GM23338 (cell line): ENCODE measurements around the gene FAM185A. TPM values are rescaled to one million over a fixed set of nuclear protein-coding genes. Genes with fewer than 3 reads are reported as not detected.

Experiments used
- ATAC-seq: fragments of 200-7000 bp; cut with Tn5 transposase; 3 replicates; pipeline ENCODE4 v1.9.1; 2020
- DNase-seq: peaks from one replicate; pipeline ENCODE4 v3.0.0-alpha.2; 2015; ENCODE audit warnings: low spot score
- H2AFZ ChIP-seq: fragments of 200-600 bp; sonication (generic); 2 replicates; pipeline ENCODE4 v1.8.0; 2016; ENCODE audit warnings: antibody characterized with exemption, mild to moderate bottlenecking, moderate library complexity
- H3F3A ChIP-seq: fragments of 200-600 bp; sonication (generic); replicated peaks from 2 replicates; pipeline ENCODE4 v1.8.0; 2017; ENCODE audit warnings: antibody characterized with exemption, mixed run types, low read depth
- H3K27ac ChIP-seq: fragments of 200-600 bp; sonication (generic); 2 replicates; pipeline ENCODE4 v1.6.1; 2016; ENCODE audit warnings: low read depth
- H3K27me3 ChIP-seq: fragments of 200-600 bp; sonication (generic); 2 replicates; pipeline ENCODE4 v1.8.0; 2016; ENCODE audit warnings: mild to moderate bottlenecking, mixed run types, moderate library complexity; ENCODE audit not compliant: insufficient read depth
- H3K36me3 ChIP-seq: fragments of 200-600 bp; sonication (generic); 2 replicates; pipeline ENCODE4 v1.8.0; 2016; ENCODE audit warnings: mild to moderate bottlenecking; ENCODE audit not compliant: insufficient read depth
- H3K4me1 ChIP-seq: fragments of 200-600 bp; sonication (generic); 2 replicates; pipeline ENCODE4 v1.8.0; 2016; ENCODE audit warnings: mild to moderate bottlenecking, moderate library complexity; ENCODE audit not compliant: insufficient read depth
- H3K4me2 ChIP-seq: fragments of 200-600 bp; sonication (generic); 2 replicates; pipeline ENCODE4 v1.7.1; 2017; ENCODE audit warnings: mixed run types
- H3K4me3 ChIP-seq: fragments of 200-600 bp; sonication (generic); 2 replicates; pipeline ENCODE4 v1.6.1; 2016; ENCODE audit warnings: mixed run types
- H3K79me2 ChIP-seq: fragments of 200-600 bp; sonication (generic); replicated peaks from 2 replicates; pipeline ENCODE4 v1.8.0; 2017; ENCODE audit warnings: mild to moderate bottlenecking; ENCODE audit not compliant: insufficient read depth
- H3K9me2 ChIP-seq: fragments of 200-600 bp; sonication (generic); 2 replicates; pipeline ENCODE4 v1.8.0; 2017; ENCODE audit not compliant: insufficient read depth
- H4K20me1 ChIP-seq: fragments of 200-600 bp; sonication (generic); replicated peaks from 2 replicates; pipeline ENCODE4 v1.8.0; 2017; ENCODE audit warnings: mild to moderate bottlenecking; ENCODE audit not compliant: insufficient read depth
- H3K27ac Mint-ChIP-seq: 2 replicates; pipeline ENCODE4 v1.8.0; 2020; ENCODE audit warnings: inconsistent platforms, mild to moderate bottlenecking, moderate library complexity, mixed read lengths
- H3K27me3 Mint-ChIP-seq: 3 replicates; pipeline ENCODE4 v1.8.0; 2022; ENCODE audit warnings: low read depth, mild to moderate bottlenecking, moderate library complexity, mixed read lengths, inconsistent platforms; ENCODE audit not compliant: insufficient read depth, poor library complexity
- H3K36me3 Mint-ChIP-seq: 3 replicates; pipeline ENCODE4 v1.8.0; 2021; ENCODE audit warnings: low read depth, mild to moderate bottlenecking, inconsistent platforms, moderate library complexity, mixed read lengths
- H3K4me1 Mint-ChIP-seq: 3 replicates; pipeline ENCODE4 v1.8.0; 2020; ENCODE audit warnings: mild to moderate bottlenecking, inconsistent platforms, mixed read lengths
- H3K4me3 Mint-ChIP-seq: 3 replicates; pipeline ENCODE4 v1.8.0; 2021; ENCODE audit warnings: moderate library complexity, mild to moderate bottlenecking, inconsistent platforms, mixed read lengths
- H3K9me3 Mint-ChIP-seq: 3 replicates; pipeline ENCODE4 v1.8.0; 2020; ENCODE audit warnings: moderate library complexity, mild to moderate bottlenecking, inconsistent platforms, mixed read lengths
- ETS1 ChIP-seq: IDR thresholded peaks from 2 replicates; pipeline ENCODE4 v1.6.1; 2016; ENCODE audit warnings: antibody characterized with exemption
- EZH2phosphoT487 ChIP-seq: fragments of 200-600 bp; sonication (generic); IDR thresholded peaks from one replicate; pipeline ENCODE4 v1.8.1; 2018; ENCODE audit warnings: antibody characterized with exemption; ENCODE audit not compliant: unreplicated experiment
- REST ChIP-seq: IDR thresholded peaks from one replicate; pipeline ENCODE4 v1.6.1; 2018; ENCODE audit warnings: antibody characterized with exemption; ENCODE audit not compliant: unreplicated experiment
- STAT1 ChIP-seq: IDR thresholded peaks from one replicate; pipeline ENCODE4 v1.6.1; 2016; ENCODE audit warnings: antibody characterized with exemption; ENCODE audit not compliant: unreplicated experiment
- polyA plus RNA-seq: library from polyadenylated mRNA; unstranded; fragments of >200 nt; fragmentation: Nextera tagmentation; extraction: Ambion mirVana; gene quantifications from 2 replicates; pipeline ENCODE4 v1.2.1, GENCODE V29; 2016
- total RNA-seq: library from RNA; depleted of rRNA; stranded (reverse); fragments of >200 nt; shearing (Covaris generic); gene quantifications from 2 replicates; pipeline ENCODE4 v1.2.3, GENCODE V29; 2014
- TF ChIP-seq, protein P1 (sequence below): fragments of 250-450 bp; sonication (Bioruptor Pico); IDR thresholded peaks from 2 replicates; pipeline ENCODE4 v1.5.0; 2020; ENCODE audit warnings: mild to moderate bottlenecking, moderate library complexity

FAM185A gene
- total and polyA plus RNA-seq, 2 experiments from 2014 or later = 5.7 to 11.7 TPM

DNA sequence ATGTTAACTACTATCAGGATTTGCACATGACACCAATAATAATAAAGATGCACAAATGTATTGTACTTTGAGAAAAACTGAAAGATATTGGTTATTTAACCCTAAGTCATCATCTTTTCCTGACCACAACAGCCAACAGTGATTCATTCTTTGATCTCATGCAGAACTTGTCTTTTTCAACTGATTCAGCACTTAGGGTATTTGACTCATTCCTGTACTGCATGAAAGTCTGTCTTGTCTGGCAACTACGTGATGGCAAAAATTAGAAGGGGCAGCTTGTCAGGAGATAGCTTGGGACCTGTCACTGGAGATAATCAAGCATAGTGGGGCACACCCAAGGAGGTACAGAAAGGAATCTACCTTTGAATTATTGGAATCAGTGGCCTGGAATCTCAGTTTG, 86.2 kb downstream of the FAM185A start (continued):
- TF ChIP-seq REST = no peak
- TF ChIP-seq STAT1 = no peak
- TF ChIP-seq, protein P1, sequence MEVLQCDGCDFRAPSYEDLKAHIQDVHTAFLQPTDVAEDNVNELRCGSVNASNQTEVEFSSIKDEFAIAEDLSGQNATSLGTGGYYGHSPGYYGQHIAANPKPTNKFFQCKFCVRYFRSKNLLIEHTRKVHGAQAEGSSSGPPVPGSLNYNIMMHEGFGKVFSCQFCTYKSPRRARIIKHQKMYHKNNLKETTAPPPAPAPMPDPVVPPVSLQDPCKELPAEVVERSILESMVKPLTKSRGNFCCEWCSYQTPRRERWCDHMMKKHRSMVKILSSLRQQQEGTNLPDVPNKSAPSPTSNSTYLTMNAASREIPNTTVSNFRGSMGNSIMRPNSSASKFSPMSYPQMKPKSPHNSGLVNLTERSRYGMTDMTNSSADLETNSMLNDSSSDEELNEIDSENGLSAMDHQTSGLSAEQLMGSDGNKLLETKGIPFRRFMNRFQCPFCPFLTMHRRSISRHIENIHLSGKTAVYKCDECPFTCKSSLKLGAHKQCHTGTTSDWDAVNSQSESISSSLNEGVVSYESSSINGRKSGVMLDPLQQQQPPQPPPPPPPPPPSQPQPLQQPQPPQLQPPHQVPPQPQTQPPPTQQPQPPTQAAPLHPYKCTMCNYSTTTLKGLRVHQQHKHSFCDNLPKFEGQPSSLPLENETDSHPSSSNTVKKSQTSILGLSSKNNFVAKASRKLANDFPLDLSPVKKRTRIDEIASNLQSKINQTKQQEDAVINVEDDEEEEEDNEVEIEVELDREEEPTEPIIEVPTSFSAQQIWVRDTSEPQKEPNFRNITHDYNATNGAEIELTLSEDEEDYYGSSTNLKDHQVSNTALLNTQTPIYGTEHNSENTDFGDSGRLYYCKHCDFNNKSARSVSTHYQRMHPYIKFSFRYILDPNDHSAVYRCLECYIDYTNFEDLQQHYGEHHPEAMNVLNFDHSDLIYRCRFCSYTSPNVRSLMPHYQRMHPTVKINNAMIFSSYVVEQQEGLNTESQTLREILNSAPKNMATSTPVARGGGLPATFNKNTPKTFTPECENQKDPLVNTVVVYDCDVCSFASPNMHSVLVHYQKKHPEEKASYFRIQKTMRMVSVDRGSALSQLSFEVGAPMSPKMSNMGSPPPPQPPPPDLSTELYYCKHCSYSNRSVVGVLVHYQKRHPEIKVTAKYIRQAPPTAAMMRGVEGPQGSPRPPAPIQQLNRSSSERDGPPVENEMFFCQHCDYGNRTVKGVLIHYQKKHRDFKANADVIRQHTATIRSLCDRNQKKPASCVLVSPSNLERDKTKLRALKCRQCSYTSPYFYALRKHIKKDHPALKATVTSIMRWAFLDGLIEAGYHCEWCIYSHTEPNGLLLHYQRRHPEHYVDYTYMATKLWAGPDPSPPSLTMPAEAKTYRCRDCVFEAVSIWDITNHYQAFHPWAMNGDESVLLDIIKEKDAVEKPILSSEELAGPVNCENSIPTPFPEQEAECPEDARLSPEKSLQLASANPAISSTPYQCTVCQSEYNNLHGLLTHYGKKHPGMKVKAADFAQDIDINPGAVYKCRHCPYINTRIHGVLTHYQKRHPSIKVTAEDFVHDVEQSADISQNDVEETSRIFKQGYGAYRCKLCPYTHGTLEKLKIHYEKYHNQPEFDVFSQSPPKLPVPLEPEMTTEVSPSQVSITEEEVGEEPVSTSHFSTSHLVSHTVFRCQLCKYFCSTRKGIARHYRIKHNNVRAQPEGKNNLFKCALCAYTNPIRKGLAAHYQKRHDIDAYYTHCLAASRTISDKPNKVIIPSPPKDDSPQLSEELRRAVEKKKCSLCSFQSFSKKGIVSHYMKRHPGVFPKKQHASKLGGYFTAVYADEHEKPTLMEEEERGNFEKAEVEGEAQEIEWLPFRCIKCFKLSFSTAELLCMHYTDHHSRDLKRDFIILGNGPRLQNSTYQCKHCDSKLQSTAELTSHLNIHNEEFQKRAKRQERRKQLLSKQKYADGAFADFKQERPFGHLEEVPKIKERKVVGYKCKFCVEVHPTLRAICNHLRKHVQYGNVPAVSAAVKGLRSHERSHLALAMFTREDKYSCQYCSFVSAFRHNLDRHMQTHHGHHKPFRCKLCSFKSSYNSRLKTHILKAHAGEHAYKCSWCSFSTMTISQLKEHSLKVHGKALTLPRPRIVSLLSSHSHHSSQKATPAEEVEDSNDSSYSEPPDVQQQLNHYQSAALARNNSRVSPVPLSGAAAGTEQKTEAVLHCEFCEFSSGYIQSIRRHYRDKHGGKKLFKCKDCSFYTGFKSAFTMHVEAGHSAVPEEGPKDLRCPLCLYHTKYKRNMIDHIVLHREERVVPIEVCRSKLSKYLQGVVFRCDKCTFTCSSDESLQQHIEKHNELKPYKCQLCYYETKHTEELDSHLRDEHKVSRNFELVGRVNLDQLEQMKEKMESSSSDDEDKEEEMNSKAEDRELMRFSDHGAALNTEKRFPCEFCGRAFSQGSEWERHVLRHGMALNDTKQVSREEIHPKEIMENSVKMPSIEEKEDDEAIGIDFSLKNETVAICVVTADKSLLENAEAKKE = no peak

DNA sequence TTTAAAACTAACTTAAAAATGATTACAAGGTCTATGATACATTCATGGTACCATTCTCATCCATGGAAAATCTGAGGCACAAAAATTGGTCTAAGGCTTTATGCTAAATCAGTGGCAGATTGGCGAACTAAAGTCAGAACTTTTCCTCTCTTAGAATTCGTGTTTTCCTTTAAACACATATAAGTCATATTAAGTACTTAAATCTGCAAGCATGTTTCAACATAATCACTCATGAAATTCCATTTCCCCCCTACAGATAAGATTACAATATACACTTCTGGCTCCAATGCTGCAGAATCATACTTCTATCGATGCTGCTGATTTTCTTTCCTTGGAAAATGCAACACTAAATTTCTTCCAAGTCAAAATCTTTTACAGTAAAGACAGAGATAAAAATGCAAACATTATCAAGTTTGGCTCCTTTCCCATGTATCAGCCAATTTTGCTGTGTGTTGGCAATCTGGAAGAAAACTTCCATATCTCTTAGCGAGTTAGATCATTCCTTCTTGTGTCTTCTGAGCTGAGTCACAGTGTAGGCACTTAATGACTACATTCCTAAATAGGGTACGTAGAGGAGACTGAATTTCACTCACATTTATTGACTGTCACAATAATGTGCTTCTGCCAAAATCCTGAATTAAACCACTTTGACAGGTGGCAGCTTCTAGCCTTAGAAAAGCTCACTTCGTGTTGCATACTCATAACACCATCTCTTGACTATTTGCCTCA, 87.6 kb downstream of the FAM185A start:
- H3K4me2 ChIP-seq = no peak overlapping the region
- Mint-ChIP-seq H3K9me3 (no peaks in the 10 kb centered on the region), H3K27ac (no peak overlapping the region), H3K27me3 (no peaks in the 10 kb centered on the region), H3K4me3 (no peak overlapping the region), H3K4me1 (no peaks in the 10 kb centered on the region), H3K36me3 (no peaks in the 10 kb centered on the region)
- H3K4me3 ChIP-seq = no peak overlapping the region
- no peaks in the 10 kb centered on the region for H3K27me3 ChIP-seq
- no peaks in the 10 kb centered on the region for H3K36me3 ChIP-seq
- no peaks in the 10 kb centered on the region for H3K9me2 ChIP-seq
- H3K79me2 ChIP-seq = no peaks in the 10 kb centered on the region
- no peaks in the 10 kb centered on the region for H3K4me1 ChIP-seq
- ATAC-seq (no peak), DNase-seq (no peak)
- no peaks in the 10 kb centered on the region for H3F3A ChIP-seq
- no peak overlapping the region for H2AFZ ChIP-seq
- H3K27ac ChIP-seq = no peak overlapping the region
- H4K20me1 ChIP-seq = no peaks in the 10 kb centered on the region
- TF ChIP-seq ETS1 (no peak), EZH2phosphoT487 (no peak)
